Inflammatory macrophage treated with lipopolysaccharide for 1 hour (primary cell): Measurements from ENCODE around the gene CDC7.
"Not testable (repeated sequence)": the region's sequence is repeated elsewhere in the genome, so short reads cannot be mapped to it uniquely, and the experiment has no call there.

ENCODE experiments used
- DNase-seq, 2 donors: peaks; one replicate each; pipeline ENCODE4 v3.0.0-alpha.2; 2020 to 2022

Gene CDC7

DNA sequence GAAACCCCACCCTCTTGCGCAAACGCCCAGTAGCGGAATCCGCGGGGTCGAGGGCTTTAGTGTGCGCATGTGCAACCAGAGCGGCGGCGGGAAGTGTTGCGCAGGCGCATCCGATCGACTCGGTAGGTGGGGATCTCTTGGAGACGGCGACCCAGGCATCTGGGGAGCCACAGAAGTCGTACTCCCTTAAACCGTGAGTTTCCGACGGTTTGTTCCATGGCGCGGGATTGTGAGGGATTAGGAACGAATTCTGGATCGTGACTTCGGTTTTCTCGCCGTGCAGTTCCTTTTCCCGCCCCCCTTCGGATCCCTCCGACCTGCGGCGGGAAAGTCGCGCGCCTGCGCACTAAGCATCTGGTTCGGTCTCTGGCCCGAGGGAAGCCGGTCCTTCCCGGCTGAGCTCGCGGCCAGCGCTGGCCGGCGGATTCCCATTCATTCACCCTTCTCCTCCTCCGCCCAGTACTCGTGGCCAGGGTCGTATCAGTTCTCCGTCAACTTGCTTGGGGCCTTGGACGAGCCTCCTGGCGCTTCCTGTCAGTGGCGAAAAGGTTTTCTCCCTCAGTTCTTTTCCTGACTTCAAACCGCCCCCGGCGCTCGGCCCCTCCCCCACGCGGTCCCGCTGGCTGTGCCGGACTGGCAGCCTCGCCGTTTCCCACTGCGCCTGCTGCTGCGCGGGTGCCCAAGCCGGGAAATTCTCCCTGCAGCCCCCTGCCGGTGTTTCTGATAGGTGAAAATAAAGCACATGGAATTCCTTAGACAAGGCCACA lies at the start of gene CDC7:
Gene CDC7 (plus strand): TSS at position 96 of the 767 bp plus-strand sequence. CDS start 866 bp downstream, outside the sequence.
- DNase-seq, result peak; percentile 57 to 81

DNA sequence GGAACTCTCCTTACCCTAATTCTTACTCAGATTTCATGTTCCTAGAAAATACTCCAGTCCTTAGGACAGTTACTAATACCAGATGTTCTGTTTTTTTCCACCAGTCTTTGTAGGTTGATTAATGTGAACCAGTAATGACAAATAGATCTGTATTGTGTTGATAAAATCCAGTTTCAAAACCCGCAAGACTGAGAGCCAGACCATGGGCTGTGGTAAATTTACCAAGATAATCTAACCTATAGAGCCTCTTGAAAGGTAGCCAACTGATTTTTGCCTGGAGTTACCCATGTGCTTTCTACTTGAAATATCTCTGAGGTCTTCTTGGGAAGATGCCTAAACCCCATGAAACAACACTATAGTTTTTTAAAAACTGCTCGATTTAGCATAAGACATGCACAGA lies 46.5 kb upstream of the CDC7 start:
- DNase-seq, result no peak

GRCh38 chr1:91455334-91455733 lies 45.3 kb upstream of the CDC7 start:
- no peak for DNase-seq

DNA sequence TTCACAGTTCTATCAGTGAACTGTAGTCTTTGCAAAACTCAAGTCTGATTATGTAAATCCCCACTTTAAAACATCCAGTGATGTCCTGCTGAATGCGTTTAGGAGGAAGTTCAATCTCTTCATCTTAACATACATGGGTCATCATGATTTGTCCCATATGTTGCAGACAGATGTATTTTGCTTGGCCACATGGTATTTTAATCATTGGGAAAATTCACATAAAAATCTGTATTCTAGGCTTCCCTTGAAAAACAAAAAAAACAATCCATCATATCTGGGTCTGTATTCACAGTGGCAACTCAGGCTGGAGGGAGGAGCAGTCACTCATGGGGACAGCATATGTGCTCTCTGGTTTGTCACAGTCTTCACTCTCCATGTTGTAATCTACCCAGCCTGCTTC lies 44.8 kb upstream of the CDC7 start:
- no peak for DNase-seq

- not testable (repeated sequence) for DNase-seq
These were observed 35.3 kb upstream of the CDC7 start for GRCh38 chr1:91465350-91465749.

DNA sequence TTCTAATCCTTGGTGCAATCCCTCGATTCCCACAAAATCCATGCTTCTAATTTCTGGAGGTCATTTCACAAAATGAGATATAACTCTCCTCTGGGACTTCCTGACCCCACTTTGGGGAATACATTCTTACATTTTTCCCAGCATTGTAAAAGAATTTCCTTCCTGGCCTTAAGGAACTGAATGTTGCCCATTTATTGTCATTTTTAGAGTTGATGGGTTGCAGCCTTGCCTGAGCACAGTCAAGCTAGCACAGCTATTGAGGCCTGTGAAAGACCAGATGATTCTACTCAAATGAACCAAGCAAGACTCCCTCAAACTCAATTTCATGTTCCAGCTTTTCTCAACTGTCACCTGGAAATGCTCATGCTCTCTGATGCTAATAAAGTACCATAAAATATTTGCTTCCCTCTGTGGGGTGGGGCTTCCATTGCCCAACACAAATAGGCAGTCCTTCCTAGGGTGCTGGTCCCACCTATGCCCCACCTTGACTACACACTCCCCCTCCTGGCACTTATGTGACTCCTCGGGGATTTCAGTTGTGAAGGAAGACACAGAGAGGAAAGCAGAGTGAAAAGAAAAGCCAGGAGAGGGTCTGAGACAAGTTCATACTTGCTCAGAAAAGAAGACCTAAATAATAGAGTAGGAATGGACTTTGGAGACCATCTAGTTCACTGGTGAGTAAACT lies 24.0 kb upstream of the CDC7 start:
- DNase-seq, result no peak

DNA sequence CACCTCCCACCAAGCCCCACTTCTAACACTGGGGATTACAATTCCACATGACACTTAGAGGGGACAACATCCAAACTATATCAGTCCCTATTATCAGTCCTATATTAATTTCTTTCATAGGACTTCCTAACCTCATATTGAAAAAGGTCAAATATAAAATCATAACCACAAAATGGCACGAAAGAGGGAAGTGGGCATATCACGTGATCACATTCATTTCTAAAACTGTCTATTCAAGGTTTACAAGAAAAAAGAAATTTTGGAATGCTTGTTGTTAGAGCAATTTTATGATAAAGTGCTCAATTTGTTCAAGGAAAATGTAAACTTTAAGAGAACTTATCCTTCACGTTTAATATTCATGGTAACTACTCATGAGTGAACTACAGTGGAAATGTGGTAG lies 13.2 kb upstream of the CDC7 start:
- DNase-seq, result no peak

- DNase-seq, result no peak
These were observed 10.2 kb upstream of the CDC7 start for GRCh38 chr1:91490501-91490900.

DNA sequence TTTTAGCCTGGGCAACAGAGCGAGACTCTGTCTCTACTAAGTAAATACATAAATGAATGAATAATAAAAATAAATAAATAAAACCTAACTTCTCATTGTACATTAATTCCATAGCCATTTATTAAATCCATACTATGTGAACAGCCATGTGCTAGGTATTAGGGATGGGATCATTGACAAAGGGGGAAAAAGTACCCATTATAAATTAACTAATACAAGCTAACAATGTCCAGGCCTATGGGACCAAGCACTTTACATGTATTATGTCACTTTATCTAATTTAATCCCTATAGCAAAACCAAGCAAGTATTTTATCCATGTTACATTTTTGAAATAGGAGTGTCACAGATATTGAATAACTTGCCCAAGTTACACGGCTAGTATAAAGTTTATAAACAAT lies 2.6 kb upstream of the CDC7 start:
- no peak for DNase-seq

DNA sequence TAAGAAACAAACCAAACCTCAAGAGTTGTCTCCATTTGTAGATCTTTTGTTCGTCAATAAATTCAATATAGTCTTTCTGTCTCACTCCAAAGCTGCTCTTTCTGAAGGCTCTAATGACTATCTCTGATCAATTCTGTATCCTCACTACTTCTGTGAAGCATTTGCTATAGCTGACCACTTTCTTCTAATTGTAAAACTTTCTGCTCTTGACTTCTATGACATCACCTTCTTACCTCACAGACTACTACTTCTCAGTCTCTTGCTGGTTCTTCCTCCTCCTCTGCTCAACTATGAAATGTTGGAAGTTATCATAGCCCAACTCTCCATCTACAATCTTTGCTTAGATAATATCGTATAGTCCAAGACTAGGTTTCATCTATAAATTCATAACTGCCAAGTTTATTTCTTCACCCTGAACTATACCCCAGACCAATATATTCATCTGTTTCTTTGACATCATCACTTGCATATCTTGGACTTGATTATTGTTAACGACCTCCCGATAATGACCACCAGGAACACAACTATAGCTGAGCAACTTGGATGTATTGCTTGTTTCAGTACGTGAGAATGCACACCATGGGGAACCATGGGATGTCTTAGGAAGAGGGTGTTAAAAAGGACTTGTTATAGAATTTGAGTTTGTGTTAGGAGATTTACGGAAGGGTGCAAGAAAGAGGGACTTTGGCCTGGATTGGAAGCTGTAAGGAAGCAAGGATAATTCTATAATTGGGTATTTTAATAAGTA lies 2.0 kb upstream of the CDC7 start:
- DNase-seq, result no peak

- no peak for DNase-seq
These were observed 1.3 kb upstream of the CDC7 start for GRCh38 chr1:91499346-91499745.

DNA sequence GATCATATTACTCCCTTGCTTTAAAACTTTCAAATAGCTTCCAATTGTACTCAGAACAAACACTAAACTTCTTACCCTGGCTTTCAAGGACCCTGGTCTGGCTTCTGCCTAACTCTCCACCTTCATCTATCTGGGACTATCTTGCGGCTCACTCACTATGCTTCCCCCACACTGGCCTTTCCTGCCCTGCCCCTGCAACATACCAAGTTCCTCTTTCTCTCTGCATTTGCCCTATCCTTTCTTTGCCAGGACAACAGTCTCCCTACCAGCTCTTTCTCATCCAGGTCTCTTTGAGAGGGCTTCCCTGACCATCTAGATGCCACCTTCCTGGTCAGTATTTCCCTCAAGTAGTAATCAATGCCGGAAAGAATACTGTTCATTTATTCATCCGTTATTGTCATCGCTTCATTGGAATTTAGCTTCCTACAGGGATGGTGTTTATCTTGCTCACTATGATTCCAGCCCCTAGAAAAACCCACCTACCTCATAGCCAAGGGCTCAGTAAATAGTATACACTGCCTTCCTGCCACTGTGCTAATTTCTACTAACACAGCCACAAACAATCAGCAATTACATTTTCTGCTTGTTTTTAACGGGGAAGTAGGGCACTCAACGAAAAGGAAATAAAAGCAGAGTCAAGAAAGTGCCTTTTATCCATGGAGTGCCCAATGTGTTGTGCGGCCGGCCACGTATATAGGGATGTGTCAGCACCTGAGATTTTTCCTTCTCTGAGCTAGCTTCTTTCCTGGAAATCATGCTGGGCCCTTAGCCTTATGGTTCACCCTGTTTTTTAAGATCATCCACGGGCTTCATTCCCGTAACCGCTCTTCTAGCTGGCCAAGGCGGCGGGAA lies 521 bp upstream of the CDC7 start:
- peak; percentile 26 to 34 for DNase-seq

GRCh38 chr1:91501523-91501851 lies 836 bp downstream of the CDC7 start:
- peak in 1 of 2 donors; percentile 25 for DNase-seq

DNA sequence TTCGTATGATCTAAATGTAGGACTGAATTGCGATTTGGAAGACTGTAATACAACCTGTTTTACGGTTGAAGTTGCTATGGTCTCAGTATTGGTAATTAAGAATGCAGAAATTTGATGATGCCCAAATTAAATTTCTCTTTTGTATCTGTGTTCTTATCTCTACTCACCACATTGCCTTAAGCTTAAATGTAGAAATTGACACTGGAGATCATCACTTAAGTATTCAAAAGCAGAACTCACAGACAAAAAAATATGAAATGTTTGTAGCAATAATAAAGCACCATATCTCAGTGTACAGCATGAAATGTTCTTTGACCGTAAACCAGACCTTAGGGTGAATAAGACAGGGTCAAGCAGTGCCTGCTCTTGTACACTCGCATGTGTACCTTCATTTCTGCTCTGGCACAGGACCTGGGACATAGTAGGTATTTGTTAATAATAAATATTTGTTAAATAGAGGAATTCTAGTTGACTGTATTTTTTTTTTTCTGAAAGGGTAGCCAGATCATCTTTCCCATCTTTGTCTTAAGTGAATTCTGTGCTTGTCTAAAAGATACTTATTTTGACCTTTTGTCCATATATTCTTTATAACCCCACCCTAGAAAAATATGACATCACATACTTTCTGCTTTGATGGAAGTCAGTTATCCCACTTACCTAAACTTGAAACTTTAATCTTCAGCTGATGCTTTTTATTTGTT lies 1.5 kb downstream of the CDC7 start:
- DNase-seq, result no peak

- no peak for DNase-seq
These were observed 2.1 kb downstream of the CDC7 start for GRCh38 chr1:91502672-91503184.

DNA sequence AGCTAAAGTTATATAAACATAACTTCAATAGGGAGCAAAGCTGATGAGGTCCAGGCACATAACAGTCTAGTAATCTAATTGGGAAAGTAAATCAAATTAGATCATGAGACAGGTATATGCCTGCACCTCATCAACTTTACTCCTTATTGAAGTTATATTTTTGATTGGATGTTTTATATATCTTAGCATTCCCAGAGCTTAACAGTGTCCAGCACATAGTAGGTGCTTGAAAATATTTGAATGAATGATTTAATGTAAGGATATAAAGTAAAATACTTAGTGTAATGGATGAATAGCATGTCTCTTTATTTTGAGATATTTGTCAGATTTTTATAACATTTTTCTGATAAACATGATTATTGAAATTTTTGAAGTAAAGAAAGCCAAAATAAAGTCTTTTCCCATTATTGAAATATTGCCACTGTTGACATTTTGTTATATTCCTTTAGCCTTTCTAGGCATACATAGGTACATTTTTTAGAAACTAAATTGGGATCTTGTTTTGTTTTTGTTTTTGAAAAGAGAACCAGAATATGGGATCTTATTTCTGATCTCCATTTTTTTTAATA lies 2.8 kb downstream of the CDC7 start:
- DNase-seq, result no peak

DNA sequence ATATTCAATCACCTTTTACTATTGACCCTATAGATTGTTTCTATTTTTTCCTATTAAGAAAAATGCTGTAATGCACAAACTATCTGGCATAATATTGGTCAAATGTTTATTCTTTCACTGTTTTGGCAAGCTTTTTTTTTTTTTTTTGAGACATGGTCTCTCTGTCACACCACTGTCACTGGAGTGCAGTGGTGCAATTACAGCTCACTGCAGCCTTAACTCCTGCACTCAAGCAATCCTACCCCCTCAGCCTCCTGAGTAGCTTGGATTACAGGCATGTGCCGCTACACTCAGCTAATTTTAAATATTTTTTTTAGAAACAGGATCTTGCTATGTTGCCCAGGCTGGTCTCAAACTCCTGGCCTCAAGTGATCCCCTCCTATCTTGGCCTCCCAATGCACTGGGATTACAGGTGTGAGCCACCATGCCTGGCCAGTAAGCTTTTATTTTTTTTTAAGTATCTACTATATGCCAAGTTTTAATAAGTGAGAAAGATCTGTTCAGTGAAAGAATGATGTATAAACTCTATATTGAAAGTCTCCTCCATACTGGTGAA lies 3.4 kb downstream of the CDC7 start:
- DNase-seq, result no peak

GRCh38 chr1:91505086-91505485 lies 4.4 kb downstream of the CDC7 start:
- DNase-seq, result no peak

GRCh38 chr1:91506071-91506470 lies 5.4 kb downstream of the CDC7 start:
- DNase-seq, result no peak

- DNase-seq, result no peak
These were observed 6.7 kb downstream of the CDC7 start for GRCh38 chr1:91507328-91507727.

- no peak for DNase-seq
These were observed 10.1 kb downstream of the CDC7 start for GRCh38 chr1:91510754-91511153.
